ENCODE results near the gene ABLIM1.

ABLIM1 gene

DNA sequence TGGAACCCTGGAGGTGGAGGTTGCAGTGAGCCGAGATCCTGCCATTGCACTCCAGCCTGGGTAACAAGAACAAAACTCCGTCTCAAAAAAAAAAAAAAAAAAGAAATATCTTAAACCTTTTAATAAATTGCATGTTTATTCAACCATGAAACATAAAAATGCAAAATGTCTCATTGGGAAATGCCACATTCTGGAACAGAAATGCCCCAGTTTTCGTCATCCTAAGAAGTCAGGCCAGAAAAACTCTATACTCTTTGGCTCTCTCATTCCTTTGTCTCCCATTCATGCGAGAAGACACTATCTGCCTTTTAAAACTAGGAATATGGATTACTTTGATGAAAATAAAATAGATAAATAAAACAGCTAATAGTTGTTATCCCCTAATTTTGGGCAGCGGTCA lies 21.5 kb upstream of the ABLIM1 start:
- no peak for DNase-seq (ENCODE audit: low read depth)

DNA sequence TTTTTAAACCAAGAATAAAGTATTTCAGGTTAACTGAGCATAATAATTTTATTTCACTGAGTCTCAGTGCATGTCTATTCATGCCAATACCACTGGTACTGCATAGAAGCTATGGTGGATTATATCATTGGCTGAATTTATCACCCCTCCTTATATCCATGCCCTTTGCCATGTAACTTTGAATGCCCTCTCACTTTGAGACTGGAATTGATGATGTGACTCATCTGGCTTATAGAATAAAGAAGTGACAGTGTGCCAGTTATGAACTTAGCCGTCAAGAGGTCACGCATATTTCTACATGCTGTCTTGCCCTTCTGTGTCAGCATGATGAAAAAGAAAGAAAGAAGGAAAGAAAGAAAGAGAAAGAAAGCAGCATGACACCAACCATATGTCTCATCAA lies 20.7 kb upstream of the ABLIM1 start:
- DNase-seq (ENCODE audit: low read depth), result no peak

DNA sequence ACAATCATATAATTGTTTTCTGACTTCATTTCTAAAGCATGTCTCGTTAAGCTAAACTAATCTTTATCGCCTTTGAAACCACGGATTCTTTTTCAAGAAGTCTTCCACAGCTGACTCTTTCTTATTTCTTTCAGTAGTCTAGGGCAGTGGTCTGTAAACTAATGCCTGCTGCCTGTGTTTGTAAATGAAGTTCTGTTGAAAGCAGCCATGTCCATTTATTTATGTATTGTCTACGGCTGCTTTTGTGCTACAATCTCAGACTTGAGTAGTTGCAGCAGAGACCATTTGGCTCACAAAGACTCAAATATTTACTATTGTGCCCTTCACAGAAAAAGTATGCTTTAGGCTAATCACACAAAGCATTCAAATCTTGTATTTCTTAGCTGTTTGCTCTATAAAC lies 20.3 kb upstream of the ABLIM1 start:
- no peak for DNase-seq (ENCODE audit: low read depth)

DNA sequence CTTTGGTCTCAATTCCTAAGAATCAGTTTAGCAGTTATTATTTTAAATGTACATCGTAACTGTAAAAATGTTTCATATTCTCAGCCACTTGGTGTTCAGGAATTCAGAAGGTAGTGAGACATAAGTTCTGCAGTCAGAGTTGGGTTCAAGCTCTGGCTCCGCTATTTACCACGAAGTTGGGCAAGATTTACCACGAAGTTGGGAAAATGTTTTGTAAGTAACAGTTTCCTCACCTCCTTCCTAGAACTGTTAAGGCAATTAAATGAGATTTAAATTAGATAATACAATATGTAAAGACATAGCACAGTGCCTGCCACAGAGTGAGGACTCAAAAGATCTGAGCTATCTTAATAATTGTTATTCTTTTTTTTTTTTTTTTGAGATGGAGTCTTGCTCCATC lies 16.3 kb upstream of the ABLIM1 start:
- no peak for DNase-seq (ENCODE audit: low read depth)

DNA sequence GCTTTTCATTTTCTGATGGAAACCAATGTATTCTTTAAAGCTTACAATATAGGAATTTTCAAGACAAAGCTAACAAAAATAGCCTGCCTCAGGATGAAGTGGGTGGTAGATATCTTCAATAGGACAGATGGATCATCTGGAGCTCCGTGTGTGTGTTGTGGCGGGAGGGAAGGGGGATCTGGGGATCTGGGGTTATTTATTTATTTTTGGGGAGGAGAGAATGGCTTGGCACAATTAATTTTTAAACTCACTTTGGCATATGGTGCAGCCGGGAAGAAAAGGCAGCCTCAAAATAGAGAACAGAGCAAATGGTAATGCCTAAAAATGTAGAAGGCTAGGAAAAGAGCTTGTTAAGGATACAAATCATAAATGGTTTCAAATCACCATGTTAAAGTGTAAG lies 11.6 kb upstream of the ABLIM1 start:
- DNase-seq (ENCODE audit: low read depth), result no peak

DNA sequence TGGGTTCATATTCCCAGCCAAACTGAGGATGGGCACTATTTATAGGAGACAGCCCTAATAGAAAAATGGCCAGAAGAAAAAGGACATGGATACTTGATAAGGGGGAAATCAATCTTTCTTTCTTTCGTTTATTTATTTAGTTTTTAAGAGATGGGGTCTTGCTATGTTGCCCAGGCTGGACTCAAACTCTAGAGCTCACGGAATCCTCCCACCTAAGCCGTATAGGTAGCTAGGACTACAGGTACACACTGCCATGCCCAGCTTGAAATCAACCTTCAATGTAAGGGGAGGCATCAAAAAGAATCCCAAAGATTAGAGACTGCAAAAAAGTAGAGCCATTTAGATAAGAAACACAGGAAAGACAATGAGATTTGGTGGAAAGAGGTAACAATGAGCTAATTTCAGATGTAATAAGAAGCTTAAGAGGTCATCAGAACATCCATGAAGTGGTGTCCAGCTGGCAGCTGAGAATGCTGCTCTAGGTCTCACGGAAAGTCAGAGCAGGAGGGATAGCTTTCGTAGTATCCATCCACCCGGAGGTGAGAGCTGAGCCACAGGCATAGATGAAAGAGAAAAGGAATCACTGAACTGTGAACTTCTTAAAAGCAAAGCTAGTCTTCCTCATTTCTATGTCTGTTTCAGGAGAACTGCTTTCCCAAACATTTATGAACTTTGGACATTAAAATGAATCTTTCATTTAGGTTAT lies 10.5 kb upstream of the ABLIM1 start:
- no peak for DNase-seq (ENCODE audit: low read depth)

DNA sequence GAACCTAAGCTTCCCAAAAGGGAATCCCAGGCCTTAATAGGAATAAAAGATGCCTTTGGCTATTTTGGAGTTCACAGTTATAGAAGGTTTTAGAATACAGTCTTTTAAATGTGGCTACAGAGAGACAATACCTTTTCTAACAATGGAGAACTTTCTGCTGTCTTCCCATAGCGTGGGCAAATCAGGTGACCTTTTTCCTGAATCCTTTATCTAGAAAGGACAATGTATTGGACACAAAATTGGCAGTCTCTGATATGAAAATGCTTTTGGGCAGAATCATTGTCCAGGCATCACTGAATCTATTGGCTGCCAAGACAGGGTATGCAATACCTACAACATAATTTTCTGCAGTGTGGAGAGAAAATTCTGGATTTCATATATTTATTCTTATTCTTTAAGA lies 7.8 kb upstream of the ABLIM1 start:
- no peak for DNase-seq (ENCODE audit: low read depth)

DNA sequence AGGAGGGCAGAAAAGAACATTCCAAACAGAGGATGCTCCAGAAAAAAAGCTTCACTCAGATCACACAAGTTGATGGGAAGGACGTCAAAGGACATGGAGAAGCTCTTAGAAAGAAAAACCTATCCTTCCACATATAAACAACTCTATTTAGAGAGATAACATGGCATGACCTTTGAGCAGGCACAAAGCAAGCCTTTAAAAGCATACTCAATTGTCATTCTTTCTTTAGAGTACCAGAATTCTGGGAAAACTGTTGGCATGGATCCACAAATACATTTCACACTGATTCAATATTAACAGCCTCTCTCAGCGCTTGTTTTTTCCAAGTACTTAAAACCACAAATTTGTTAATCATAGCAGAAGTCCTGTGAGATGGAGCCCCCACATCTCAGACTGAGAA lies 7.3 kb upstream of the ABLIM1 start:
- DNase-seq (ENCODE audit: low read depth), result no peak

DNA sequence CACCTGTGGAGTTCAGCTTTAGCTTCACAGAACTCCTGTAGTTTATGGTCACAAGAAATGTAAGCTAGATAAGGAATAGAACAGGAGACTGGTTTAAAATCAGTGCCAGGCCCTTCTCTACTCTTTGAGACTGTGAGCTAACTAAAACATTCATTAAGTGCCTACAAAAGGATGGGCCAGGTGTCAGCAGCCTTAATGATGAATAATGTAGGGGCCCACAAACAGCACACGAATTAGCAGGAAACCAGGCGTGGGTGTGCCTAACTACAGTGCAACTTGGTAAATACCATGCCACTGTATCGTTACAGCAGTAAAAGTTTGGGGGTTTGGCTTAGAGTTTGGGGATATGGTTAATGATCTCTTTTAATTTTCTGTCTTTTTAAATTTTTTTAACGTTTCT lies 6.1 kb upstream of the ABLIM1 start:
- DNase-seq (ENCODE audit: low read depth), result no peak

DNA sequence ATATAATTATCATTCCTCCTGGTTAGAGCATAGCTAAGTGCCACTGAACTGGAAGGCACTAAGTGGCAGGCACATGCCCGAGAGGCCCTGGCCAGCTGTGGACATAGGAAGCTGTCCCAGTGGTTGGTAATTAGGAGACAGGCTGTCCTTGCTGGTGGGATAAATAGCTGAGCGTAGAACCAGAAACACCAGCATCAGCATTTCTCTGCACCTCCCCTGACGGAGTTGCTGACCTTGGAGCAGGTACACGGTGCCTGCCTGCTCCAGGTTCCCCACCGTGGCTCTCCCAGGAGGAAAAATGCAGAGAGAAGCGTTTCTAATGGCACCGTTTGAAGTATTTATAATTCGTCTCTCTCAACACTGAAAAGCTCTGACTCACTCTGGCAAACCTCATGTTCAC lies 5.6 kb upstream of the ABLIM1 start:
- no peak for DNase-seq (ENCODE audit: low read depth)

DNA sequence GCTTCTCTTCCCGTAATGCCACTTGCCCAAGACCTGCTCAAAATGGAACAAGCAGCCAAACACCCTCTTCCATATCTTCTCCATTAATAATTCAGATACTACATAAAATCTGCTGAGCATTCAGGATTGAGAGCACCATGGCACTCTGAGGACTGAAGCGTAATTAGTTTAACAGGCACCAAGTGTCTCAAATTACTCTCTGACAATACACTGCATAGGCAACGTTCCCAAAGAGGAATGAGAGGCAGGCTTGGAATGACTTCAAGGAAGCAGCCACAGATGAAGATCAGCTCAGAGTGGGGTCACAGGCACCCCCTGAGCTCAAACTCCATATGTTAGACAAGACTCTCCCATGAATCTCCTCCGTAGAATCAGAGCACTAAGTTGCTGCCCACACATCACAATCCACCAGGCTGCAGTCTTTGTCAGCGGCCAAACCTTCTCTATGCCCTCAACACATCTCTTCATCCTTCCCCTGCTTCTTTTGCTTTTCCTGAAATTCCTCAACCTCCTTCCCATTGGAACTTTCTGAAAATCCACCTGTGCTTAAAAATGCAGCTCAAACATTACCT lies 4.7 kb upstream of the ABLIM1 start:
- DNase-seq (ENCODE audit: low read depth), result no peak

DNA sequence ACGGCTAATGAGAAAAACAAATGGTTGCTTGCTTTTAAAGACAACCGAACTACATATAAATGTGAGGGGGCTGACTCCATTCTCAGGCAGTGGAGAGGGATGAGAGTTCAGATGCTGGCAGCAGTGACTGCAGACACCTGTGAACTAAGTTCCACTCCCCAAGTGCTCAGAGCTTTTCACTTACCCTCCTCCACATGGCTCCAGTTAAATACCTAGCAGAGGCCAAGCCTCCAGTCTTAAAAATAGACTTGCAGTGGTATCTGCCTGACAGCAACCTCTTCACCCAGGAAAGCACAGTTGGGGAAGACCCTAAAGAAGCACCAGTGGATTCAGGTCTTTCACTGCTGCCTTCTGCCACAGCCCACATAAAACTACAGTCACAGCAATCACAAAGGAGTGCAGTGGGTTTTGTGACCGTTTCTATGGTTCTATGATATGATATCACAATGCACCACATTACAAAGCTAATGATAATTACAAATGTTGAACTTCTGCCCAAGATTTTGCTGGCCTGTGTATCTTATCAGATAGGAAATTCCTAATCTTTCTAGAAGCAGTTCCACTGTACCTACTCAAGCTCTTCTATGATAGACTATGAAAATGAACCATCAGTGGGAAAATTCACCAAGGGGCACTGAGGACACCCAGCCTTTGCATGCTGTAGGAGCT lies 3.3 kb upstream of the ABLIM1 start:
- DNase-seq (ENCODE audit: low read depth), result no peak

DNA sequence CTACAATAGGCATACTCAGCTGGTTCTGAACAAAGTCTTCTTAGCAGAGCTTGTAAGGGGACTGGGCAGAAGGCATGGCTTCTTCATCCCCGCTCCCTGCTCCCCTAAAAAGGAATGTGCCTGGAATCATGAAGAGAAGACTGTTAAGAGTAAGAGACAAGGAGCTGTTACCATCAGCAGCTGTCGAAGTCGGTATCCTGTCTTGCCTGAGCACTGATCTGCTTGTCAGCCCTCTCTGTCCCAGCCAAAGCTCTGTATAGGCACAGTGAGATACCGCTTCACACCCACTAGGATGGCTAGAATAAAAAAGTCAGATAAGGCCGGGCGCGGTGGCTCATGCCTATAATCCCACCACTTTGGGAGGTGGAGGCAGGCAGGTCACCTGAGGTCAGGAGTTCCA lies 2.4 kb downstream of the ABLIM1 start:
- no peak for DNase-seq (ENCODE audit: low read depth)

DNA sequence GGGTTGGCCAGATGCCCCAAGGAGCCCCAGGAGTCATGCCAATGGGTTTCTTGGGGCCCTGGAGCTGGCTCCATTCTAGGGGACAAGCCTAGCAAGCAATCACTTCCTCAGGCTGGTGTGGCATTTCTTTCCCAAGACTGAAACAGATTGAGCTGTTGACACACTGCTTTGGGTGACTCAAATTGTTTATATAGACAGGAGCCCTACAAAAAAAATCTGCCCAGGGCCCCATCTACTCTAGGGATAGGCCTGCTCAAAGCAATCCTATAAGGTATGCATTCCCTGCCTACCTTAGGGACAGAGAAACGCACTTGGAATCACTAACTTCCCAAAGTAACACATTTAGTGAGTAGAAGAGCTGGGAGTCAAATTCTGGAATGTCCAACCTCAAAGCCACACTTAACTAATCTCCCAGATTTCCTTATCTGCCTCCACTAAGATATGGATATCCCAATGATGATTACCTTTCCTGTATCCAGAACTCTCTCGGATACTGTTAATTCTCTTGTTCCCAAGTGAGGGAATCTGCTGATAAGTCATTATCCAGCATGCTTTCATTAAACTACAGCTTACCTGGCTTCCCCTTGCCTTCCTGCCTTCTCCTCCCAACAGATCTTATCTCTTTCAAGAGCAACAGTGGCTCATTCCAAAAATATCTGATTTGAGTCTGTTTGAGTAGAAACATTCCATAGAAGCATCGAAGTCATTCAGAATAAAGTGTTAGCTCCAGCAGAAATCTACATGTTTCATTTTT lies 3.1 kb downstream of the ABLIM1 start:
- no peak for DNase-seq (ENCODE audit: low read depth)

DNA sequence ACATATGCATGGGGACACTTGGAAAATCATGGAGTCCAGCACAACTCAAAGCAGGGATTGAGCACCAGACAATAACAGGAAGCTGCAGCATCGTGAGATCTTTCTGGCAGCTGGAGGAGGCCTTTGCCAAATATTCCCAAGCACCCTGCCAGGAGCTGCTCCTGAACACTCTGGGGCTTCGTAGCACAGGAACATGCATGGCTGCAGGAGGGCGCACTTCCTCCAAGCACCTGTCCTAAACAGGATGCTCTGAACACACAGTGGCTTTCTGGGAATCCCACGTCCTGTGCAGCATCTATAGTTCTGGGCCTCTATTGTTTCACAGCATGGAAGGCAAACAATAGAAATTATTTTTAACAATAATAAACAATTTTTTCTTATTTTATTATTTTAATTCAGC lies 4.1 kb downstream of the ABLIM1 start:
- DNase-seq (ENCODE audit: low read depth), result no peak

DNA sequence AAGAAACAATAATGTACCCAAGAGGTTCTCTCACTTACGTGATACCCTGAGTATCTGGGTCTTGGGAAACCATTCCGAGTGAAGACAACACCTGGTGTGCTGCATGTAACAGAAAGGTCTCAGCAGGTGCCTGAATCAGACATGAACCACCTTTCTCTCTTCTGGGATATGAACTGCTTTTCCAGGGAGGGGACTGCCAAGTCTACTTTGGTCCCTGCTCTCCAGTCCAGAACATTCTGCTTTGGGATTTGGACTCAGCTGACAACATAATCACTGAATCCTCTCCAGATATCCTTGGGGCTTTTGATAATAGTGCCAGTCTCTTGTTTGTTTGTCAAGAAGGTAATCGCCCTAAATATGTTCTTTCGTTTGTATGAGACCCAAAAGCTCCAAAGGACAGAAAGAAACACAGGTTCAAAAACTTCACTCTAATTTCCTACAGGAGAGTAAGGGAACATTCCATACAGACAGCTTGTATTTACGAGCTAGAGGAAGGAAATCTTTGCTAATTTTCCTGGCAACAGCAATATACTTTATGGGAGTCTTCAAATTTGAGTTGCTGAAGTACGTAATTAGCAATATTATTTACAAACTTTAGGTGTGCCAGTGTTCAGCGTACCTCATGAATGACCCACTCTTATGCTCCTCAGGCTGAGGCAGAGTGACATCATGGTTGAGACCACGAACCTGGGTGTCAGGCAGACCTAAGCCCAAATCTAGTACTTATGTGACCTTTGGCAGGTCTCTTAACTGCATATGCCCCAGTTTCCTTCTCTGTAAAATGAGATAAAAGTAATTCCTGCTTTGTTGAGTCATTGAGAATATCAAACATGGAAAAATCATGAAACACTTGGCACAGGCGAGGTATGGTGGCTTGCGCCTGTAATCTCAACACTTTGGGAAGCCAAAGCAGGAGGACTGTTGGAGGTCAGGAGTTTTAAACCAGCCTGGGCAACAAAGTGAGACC lies 5.4 kb downstream of the ABLIM1 start:
- DNase-seq (ENCODE audit: low read depth), result no peak

DNA sequence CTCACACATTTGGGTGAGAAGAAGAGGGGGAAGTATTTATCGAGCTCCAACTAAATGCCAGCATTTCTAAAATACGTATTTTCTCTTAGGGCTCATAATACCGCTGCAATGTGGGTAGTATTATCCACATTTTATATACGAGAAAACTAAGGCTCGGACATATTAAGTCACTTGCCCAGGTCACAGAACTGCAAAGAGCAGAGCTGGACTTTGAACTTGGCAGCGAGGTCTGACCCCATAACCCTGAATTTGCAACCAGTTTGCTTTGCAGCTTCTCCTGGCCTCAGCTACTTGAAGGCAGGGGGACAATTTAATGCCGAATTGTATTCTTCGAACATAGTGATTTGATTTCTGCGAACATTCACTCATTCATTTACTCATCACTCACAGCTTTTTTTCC lies 7.2 kb downstream of the ABLIM1 start:
- no peak for DNase-seq (ENCODE audit: low read depth)

DNA sequence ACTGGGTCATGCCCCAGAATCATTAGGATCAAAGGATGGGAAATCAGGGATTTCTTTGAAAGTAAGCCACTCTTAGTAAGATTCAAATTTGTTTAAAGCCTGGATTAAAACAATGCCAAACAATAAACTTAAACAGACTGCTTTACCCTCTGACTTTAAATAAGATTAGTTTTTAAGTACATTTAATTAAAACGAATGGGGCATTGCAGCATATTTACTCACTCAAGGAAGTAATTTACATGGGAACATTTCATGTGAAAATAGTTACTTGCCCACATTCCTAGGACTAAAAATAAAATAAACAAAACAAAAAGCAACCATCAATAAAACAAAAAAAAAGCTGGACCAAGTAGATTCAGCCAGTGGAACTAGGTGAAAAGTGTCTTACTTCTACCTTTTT lies 7.8 kb downstream of the ABLIM1 start:
- no peak for DNase-seq (ENCODE audit: low read depth)

DNA sequence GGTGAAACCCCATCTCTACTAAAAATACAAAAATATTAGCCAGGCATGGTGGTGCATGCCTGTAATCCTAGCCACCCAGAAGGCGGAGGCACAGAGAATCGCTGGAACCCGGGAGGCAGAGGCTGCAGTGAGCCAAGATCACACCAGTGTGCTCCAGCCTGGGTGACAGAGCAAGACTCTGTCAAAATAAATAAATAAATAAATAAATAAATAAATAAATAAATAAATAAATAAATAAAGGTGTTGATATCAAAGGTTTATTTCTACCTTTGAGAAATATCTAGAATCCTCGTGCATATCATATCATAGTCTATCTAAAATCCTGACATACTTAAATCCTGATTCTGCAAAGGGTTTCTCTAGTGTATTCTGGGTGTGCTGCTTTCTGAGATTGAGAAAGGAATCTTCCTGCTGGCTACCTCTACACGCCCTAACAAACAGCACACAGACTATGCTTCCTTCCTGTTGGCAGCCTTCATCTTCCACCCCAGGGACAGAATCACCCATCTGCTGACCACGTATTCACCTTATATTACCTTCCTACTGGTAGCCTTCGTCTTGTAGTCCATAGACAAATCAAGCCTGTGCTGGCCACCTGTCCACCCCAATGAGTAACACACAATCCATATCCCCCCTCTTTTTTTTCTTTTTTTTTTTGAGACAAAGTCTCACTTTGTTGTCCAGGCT lies 8.7 kb downstream of the ABLIM1 start:
- no peak for DNase-seq (ENCODE audit: low read depth)

DNA sequence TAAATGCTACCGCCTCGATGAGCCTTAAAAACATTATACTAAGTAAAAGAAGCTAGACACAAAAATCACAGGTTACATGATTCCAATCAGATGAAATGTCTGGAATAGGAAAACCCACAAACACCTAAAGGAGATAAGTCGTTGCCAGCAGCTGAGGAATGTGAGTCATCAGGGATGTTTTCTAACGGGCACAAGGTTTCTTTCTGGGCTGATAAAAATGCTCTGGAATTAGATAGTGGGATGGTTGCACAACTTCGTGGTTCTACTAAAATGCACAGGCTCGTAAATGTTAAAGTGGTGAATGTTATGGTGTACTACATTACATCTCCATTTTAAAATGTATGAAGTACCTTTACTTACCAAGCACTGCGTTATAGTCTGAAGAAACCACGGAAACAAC lies 9.7 kb downstream of the ABLIM1 start:
- DNase-seq (ENCODE audit: low read depth), result no peak

DNA sequence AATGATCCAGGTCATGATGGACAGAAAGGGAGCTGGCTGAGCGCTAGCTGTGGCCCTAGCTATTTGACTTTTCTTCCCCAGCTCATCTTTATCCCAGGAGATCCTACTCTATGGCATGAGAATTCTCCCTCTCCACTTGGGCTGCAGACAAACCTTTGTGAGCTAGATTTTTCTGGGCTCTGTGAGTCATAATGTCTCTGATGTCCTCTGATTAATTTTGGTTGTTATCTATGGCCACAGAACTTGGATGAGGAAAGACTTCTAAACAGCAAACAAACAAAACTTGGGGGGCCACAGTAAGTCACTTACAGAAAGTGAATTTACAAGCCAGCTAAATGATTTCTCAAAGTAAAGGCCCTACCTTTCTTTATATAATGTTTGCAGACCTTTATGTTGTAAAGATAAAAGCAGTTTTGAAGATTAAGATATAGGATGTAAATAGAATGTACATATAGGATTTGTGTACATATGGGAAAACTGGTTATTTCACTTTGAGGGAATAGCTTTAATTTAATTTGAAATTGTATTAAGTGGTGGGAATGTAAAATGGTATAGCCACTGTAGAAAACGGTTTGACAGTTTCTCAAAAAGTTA lies 10.4 kb downstream of the ABLIM1 start:
- no peak for DNase-seq (ENCODE audit: low read depth)
